ENCODE data around the gene VPS18. TPM values are rescaled to one million over a fixed set of nuclear protein-coding genes. Genes with fewer than 3 reads are reported as not detected.
A peak's percentile ranks its signal among the peaks of the same experiment; 100 is the strongest.

Gene VPS18
- total RNA-seq, 1 donor from 2014 or later, result 28.9 TPM

GRCh38 chr15:40899536-40900207 lies 5.4 kb downstream of the VPS18 start:
- H3K27ac Mint-ChIP-seq, result no peak overlapping the region

GRCh38 chr15:40900256-40901052 lies 6.2 kb downstream of the VPS18 start:
- H3K4me1 Mint-ChIP-seq (ENCODE audit: low read depth), result peaks cover 3% of the 10 kb centered on the region
- TF ChIP-seq, protein P1, sequence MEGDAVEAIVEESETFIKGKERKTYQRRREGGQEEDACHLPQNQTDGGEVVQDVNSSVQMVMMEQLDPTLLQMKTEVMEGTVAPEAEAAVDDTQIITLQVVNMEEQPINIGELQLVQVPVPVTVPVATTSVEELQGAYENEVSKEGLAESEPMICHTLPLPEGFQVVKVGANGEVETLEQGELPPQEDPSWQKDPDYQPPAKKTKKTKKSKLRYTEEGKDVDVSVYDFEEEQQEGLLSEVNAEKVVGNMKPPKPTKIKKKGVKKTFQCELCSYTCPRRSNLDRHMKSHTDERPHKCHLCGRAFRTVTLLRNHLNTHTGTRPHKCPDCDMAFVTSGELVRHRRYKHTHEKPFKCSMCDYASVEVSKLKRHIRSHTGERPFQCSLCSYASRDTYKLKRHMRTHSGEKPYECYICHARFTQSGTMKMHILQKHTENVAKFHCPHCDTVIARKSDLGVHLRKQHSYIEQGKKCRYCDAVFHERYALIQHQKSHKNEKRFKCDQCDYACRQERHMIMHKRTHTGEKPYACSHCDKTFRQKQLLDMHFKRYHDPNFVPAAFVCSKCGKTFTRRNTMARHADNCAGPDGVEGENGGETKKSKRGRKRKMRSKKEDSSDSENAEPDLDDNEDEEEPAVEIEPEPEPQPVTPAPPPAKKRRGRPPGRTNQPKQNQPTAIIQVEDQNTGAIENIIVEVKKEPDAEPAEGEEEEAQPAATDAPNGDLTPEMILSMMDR (IDR thresholded peaks at IDR 0.05; ENCODE audit: unreplicated experiment), result no peak
- H3K27ac Mint-ChIP-seq, result no peak overlapping the region
- DNase-seq (ENCODE audit: low spot score, unreplicated experiment), result no peak
- H3K27me3 Mint-ChIP-seq, result no peaks in the 10 kb centered on the region
- peaks cover 24% of the 10 kb centered on the region for H3K36me3 Mint-ChIP-seq (ENCODE audit: insufficient read depth)
- no peaks in the 10 kb centered on the region for H3K9me3 Mint-ChIP-seq (ENCODE audit: low read depth)
- no peak overlapping the region for H3K4me3 Mint-ChIP-seq (ENCODE audit: low read depth)

More at GRCh38 chr15:40899536-40900207, 5.4 kb downstream of the VPS18 start:
- H3K4me3 Mint-ChIP-seq (ENCODE audit: low read depth), result no peak overlapping the region
- H3K27me3 Mint-ChIP-seq, result no peaks in the 10 kb centered on the region
- peaks cover 9% of the 10 kb centered on the region for H3K4me1 Mint-ChIP-seq (ENCODE audit: low read depth)
- TF ChIP-seq, protein P1 (IDR thresholded peaks at IDR 0.05; ENCODE audit: unreplicated experiment), result no peak
- DNase-seq (ENCODE audit: low spot score, unreplicated experiment), result no peak
- peaks cover 24% of the 10 kb centered on the region for H3K36me3 Mint-ChIP-seq (ENCODE audit: insufficient read depth)
- H3K9me3 Mint-ChIP-seq (ENCODE audit: low read depth), result no peaks in the 10 kb centered on the region

DNA sequence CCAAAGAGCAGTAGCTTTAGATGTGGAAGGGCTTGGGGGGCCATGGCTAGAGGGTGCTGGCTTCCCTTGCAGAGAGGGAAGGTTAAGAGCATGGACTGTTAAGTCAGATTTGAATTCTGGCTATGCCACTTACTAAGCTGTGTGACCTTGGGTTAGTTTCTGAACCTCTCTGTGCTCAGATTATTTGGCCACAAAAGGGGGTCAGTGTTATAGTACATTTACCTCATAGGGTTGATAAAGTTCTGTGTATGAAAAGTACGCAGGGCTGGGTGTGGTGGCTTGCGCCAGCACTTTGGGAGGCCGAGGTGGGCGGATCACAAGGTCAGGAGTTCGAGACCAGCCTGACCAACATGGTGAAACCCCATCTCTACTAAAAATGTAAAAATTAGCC lies 6.8 kb downstream of the VPS18 start:
- Mint-ChIP-seq H3K9me3 (ENCODE audit: low read depth) (no peaks in the 10 kb centered on the region), H3K27me3 (no peaks in the 10 kb centered on the region), H3K36me3 (ENCODE audit: insufficient read depth) (peaks cover 24% of the 10 kb centered on the region), H3K27ac (no peak overlapping the region), H3K4me1 (ENCODE audit: low read depth) (no peaks in the 10 kb centered on the region), H3K4me3 (ENCODE audit: low read depth) (no peak overlapping the region)
- TF ChIP-seq, protein P1 (IDR thresholded peaks at IDR 0.05; ENCODE audit: unreplicated experiment), result no peak
- no peak for DNase-seq (ENCODE audit: low spot score, unreplicated experiment)

- DNase-seq (ENCODE audit: low spot score, unreplicated experiment), result no peak
These were observed 8.6 kb downstream of the VPS18 start for GRCh38 chr15:40902605-40903561.

More at GRCh38 chr15:40902605-40903561, 8.6 kb downstream of the VPS18 start:
- TF ChIP-seq, protein P1 (IDR thresholded peaks at IDR 0.05; ENCODE audit: unreplicated experiment), result no peak
- peaks cover 2% of the 10 kb centered on the region for H3K4me1 Mint-ChIP-seq (ENCODE audit: low read depth)
- H3K9me3 Mint-ChIP-seq (ENCODE audit: low read depth), result no peaks in the 10 kb centered on the region
- H3K4me3 Mint-ChIP-seq (ENCODE audit: low read depth), result no peak overlapping the region
- H3K36me3 Mint-ChIP-seq (ENCODE audit: insufficient read depth), result peaks cover 18% of the 10 kb centered on the region
- no peaks in the 10 kb centered on the region for H3K27me3 Mint-ChIP-seq
- peak overlapping the region; percentile 80 for H3K27ac Mint-ChIP-seq
